Vagina (tissue), 2 donors: ENCODE results near the gene TMBIM1. TPM values are rescaled to one million over a fixed set of nuclear protein-coding genes. Genes with fewer than 3 reads are reported as not detected.
A peak's percentile ranks its signal among the peaks of the same experiment; 100 is the strongest.

Experiments
- DNase-seq, 2 donors: peaks; one replicate each; pipeline ENCODE4 v3.0.0-alpha.2; 2017; ENCODE audit errors: extremely low spot score in 2 of 2
- H3K27ac ChIP-seq: fragments of 200-600 bp; sonication (generic); one replicate; pipeline ENCODE4 v1.5.1; 2019
- H3K27me3 ChIP-seq: fragments of 200-600 bp; sonication (generic); one replicate; pipeline ENCODE4 v1.5.1; 2019
- H3K36me3 ChIP-seq, 2 donors: fragments of 200-600 bp; sonication (generic); one replicate each; pipeline ENCODE4 v1.5.1; 2017 to 2019
- H3K4me1 ChIP-seq: fragments of 200-600 bp; sonication (generic); one replicate; pipeline ENCODE4 v1.5.1; 2019
- H3K4me3 ChIP-seq, 2 donors: fragments of 200-600 bp; sonication (generic); 1 replicate in 1 of 2; 2 replicates in 1 of 2; pipeline ENCODE4 v1.5.1; 2016 to 2019
- H3K9me3 ChIP-seq: fragments of 200-600 bp; sonication (generic); one replicate; pipeline ENCODE4 v1.5.1; 2019
- CTCF ChIP-seq, 3 experiments: fragments of 450-650 bp in 2 of 3; fragments of 200-600 bp in 1 of 3; sonication (generic) in 1 of 3; IDR thresholded peaks; one replicate each; pipeline ENCODE4 v1.5.1; 2017 to 2019; ENCODE audit warnings: antibody characterized with exemption in 3 of 3, mild to moderate bottlenecking in 2 of 3, moderate library complexity in 2 of 3
- POLR2A ChIP-seq, 2 donors: fragments of 450-650 bp; IDR thresholded peaks; one replicate each; pipeline ENCODE4 v1.6.1; 2017; ENCODE audit warnings: antibody characterized with exemption in 2 of 2, mild to moderate bottlenecking in 2 of 2, moderate library complexity in 2 of 2
- POLR2AphosphoS5 ChIP-seq, 2 donors: sonication (generic); formaldehyde crosslinking; IDR thresholded peaks; one replicate each; pipeline ENCODE4 v1.9.0; 2017; ENCODE audit warnings: antibody characterized with exemption in 2 of 2, mild to moderate bottlenecking in 2 of 2, low read depth in 1 of 2; ENCODE audit not compliant: insufficient read depth in 1 of 2
- intact Hi-C: fragments of 100-400 bp; cut with DNase I; formaldehyde crosslinking; loops from one replicate; pipeline ENCODE4 v1.15.1; 2023
- total RNA-seq: library from RNA; depleted of rRNA; stranded (reverse); fragments of >200 nt; gene quantifications from one replicate; pipeline ENCODE4 v1.2.3, GENCODE V29; 2016

TMBIM1 gene
- total RNA-seq, 1 donor from 2014 or later, result 232 TPM

- no peaks in the 10 kb centered on the region for H3K9me3 ChIP-seq
- H3K27me3 ChIP-seq, result no peaks in the 10 kb centered on the region
- H3K4me1 ChIP-seq, result peaks cover 17% of the 10 kb centered on the region
- no peak for TF ChIP-seq CTCF (IDR thresholded peaks at IDR 0.05)
- no peak for TF ChIP-seq POLR2A (IDR thresholded peaks at IDR 0.05)
- TF ChIP-seq POLR2AphosphoS5 (IDR thresholded peaks at IDR 0.05; ENCODE audit: insufficient read depth in 1 of 2, low read depth in 1 of 2), result no peak
- no peak overlapping the region for H3K27ac ChIP-seq
- DNase-seq, result no peak
- no peak overlapping the region for H3K4me3 ChIP-seq
- intact Hi-C loops, result no loop called here
- no peaks in the 10 kb centered on the region for H3K36me3 ChIP-seq
Observed at GRCh38 chr2:218327451-218328210, 35.3 kb upstream of the TMBIM1 start.

DNA sequence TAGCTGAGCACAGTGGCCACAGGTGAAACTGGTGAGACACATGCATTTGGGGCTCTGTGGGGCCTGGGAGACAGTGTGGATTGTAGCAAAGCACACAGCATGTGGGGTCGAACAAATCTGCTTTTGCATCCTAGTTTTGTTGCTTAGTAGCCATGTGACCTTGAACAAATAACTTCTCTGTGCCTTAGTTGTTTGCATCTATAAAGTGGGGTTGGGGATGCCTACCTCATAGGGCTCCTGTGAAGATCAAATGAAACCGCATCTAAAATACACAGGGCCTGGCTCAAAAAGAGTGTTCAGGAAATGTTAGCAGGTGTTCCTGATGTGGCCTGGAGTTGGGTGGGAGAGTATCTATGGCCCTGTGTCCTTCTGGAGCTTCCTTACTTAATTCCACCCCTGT, 34.0 kb upstream of the TMBIM1 start:
- TF ChIP-seq POLR2AphosphoS5 (IDR thresholded peaks at IDR 0.05; ENCODE audit: insufficient read depth in 1 of 2, low read depth in 1 of 2) (no peak), POLR2A (IDR thresholded peaks at IDR 0.05) (no peak), CTCF (IDR thresholded peaks at IDR 0.05) (no peak)
- DNase-seq, result no peak
- Histone ChIP-seq H3K36me3 (no peaks in the 10 kb centered on the region), H3K4me3 (no peak overlapping the region), H3K4me1 (peaks cover 25% of the 10 kb centered on the region), H3K27me3 (no peaks in the 10 kb centered on the region), H3K27ac (no peak overlapping the region), H3K9me3 (no peaks in the 10 kb centered on the region)
- intact Hi-C loops, result no loop called here

DNA sequence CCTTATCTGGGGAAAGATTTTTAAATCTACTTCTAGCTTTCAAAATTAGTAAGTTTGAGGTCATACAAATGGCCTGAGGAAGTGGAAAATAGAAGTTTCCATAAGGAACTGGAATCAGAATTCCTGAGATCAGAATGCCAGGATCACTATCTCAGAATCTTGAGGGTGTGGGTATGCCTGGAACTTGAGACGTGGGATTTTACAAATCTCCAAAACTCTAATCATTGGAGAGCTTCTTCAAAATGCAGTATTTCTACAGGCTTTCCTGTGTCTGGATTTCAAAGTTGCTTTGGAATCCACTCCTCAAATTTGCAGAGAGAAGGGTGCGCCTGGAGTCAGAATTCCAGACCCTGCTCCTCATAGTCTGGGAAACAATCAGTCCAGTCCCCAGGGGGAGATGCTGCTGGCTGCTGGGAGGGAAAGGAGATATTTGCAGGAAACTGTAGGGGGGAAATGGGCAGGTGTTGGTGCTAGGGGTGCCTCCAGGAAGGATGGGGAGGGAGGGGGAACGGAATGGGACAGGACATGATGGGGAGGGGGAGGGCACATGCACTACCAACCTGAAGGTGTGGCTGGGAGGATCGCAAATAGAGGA, 33.4 kb upstream of the TMBIM1 start:
- H3K27ac ChIP-seq, result no peak overlapping the region
- no peaks in the 10 kb centered on the region for H3K27me3 ChIP-seq
- no peak for TF ChIP-seq CTCF (IDR thresholded peaks at IDR 0.05)
- TF ChIP-seq POLR2AphosphoS5 (IDR thresholded peaks at IDR 0.05; ENCODE audit: insufficient read depth in 1 of 2, low read depth in 1 of 2), result no peak
- TF ChIP-seq POLR2A (IDR thresholded peaks at IDR 0.05), result no peak
- no peaks in the 10 kb centered on the region for H3K9me3 ChIP-seq
- intact Hi-C loops, result no loop called here
- no peak for DNase-seq
- no peaks in the 10 kb centered on the region for H3K36me3 ChIP-seq
- H3K4me1 ChIP-seq, result peaks cover 25% of the 10 kb centered on the region
- no peak overlapping the region for H3K4me3 ChIP-seq

DNA sequence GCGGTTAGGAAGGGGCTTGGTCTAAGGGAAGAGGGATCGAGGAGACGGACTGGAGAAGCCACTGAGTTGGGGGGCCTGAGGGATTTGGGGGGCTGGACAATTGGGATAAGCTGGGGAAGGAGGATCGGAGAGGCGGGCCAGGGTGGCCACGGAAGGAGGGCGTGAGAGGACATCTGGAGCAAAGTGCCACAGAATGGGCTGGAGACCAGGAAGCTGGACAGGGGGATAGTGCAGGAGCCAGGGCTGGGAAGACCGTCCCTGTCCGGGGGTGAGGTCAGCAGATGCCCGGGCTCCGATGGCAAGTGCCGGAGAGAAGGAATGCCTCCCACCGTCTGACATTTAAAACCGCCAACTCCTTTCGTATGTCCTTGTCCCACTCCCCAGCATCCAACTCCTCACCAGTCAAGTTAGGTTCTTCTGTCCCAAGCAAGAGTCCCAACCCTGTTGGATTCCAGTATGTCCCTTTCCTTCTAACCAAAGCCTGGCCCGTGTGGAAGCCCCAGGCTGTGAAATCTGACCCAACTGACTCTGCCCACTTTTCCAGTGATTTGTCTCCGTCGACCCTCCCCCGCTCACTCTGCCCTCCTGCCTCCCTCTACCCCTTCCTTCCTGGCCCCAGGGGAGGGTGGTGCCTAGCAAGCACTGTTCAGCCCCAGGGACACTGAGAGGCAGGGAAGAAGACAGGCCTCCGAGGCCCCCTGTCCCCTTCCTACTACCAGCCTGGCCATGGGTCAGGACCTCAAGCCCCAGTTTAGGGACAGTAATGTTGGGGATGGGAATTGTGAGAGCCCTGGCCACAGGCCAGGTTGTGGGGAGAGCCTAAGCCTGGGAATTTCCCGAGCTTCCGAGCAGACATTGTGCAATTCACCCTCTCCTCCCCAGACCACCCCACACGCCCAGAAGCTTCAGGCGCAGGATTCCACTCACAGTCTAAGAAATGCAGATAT, 31.5 kb upstream of the TMBIM1 start:
- no peaks in the 10 kb centered on the region for H3K36me3 ChIP-seq
- H3K9me3 ChIP-seq, result no peaks in the 10 kb centered on the region
- no peak for TF ChIP-seq CTCF (IDR thresholded peaks at IDR 0.05)
- TF ChIP-seq POLR2AphosphoS5 (IDR thresholded peaks at IDR 0.05; ENCODE audit: insufficient read depth in 1 of 2, low read depth in 1 of 2), result peak in 1 of 2 donors; percentile 44
- H3K27ac ChIP-seq, result peak overlapping the region; percentile 85
- intact Hi-C loops, result no loop called here
- peak overlapping the region; percentile 77 to 84 for H3K4me3 ChIP-seq
- peaks cover 25% of the 10 kb centered on the region for H3K4me1 ChIP-seq
- DNase-seq, result no peak
- H3K27me3 ChIP-seq, result no peaks in the 10 kb centered on the region
